ENCODE measurements around the gene EPHA3. TPM values are rescaled to one million over a fixed set of nuclear protein-coding genes. Genes with fewer than 3 reads are reported as not detected.

EPHA3 gene
- total and polyA plus RNA-seq, 2 experiments from 2014 or later: 4.8 to 9.2 TPM

- no peak for TF ChIP-seq CTCF (IDR thresholded peaks at IDR 0.05; ENCODE audit: low read depth, low read length)
- Histone ChIP-seq H3K4me3 (no peak overlapping the region), H3K27me3 (no peaks in the 10 kb centered on the region), H3K9me3 (ENCODE audit: low read depth) (no peaks in the 10 kb centered on the region), H3K4me1 (ENCODE audit: low read depth) (peaks cover 11% of the 10 kb centered on the region), H3K36me3 (no peaks in the 10 kb centered on the region), H3K27ac (no peak overlapping the region)
- peak in 1 of 2 donors; percentile 66 for DNase-seq (ENCODE audit: low read depth in 1 of 2, low spot score in 1 of 2)
Observed at GRCh38 chr3:89488800-89489580, 381.6 kb downstream of the EPHA3 start.

GRCh38 chr3:89490129-89490528, 382.7 kb downstream of the EPHA3 start:
- DNase-seq (ENCODE audit: low read depth in 1 of 2, low spot score in 1 of 2): no peak
- no peak overlapping the region for H3K4me3 ChIP-seq
- H3K27me3 ChIP-seq: no peaks in the 10 kb centered on the region
- no peaks in the 10 kb centered on the region for H3K9me3 ChIP-seq (ENCODE audit: low read depth)
- H3K27ac ChIP-seq: no peak overlapping the region
- no peak for TF ChIP-seq CTCF (IDR thresholded peaks at IDR 0.05; ENCODE audit: low read depth, low read length)
- no peaks in the 10 kb centered on the region for H3K36me3 ChIP-seq
- H3K4me1 ChIP-seq (ENCODE audit: low read depth): no peaks in the 10 kb centered on the region

- no peak for DNase-seq (ENCODE audit: low read depth in 1 of 2, low spot score in 1 of 2)
- Histone ChIP-seq H3K36me3 (no peaks in the 10 kb centered on the region), H3K4me1 (ENCODE audit: low read depth) (no peaks in the 10 kb centered on the region), H3K27me3 (no peaks in the 10 kb centered on the region), H3K27ac (no peak overlapping the region), H3K4me3 (no peak overlapping the region), H3K9me3 (ENCODE audit: low read depth) (no peaks in the 10 kb centered on the region)
- TF ChIP-seq CTCF (IDR thresholded peaks at IDR 0.05; ENCODE audit: low read depth, low read length): no peak
Observed at GRCh38 chr3:89494734-89495133, 387.3 kb downstream of the EPHA3 start.

- no peaks in the 10 kb centered on the region for H3K4me1 ChIP-seq (ENCODE audit: low read depth)
- no peak for TF ChIP-seq CTCF (IDR thresholded peaks at IDR 0.05; ENCODE audit: low read depth, low read length)
- H3K9me3 ChIP-seq (ENCODE audit: low read depth): no peaks in the 10 kb centered on the region
- no peak overlapping the region for H3K4me3 ChIP-seq
- no peaks in the 10 kb centered on the region for H3K27me3 ChIP-seq
- H3K27ac ChIP-seq: no peak overlapping the region
- no peak for DNase-seq (ENCODE audit: low read depth in 1 of 2, low spot score in 1 of 2)
- no peaks in the 10 kb centered on the region for H3K36me3 ChIP-seq
Observed at GRCh38 chr3:89503891-89504391, 396.5 kb downstream of the EPHA3 start.

GRCh38 chr3:89504432-89504831, 397.0 kb downstream of the EPHA3 start:
- no peak for TF ChIP-seq CTCF (IDR thresholded peaks at IDR 0.05; ENCODE audit: low read depth, low read length)
- no peaks in the 10 kb centered on the region for H3K36me3 ChIP-seq
- H3K27ac ChIP-seq: no peak overlapping the region
- H3K4me3 ChIP-seq: no peak overlapping the region
- H3K27me3 ChIP-seq: no peaks in the 10 kb centered on the region
- no peaks in the 10 kb centered on the region for H3K9me3 ChIP-seq (ENCODE audit: low read depth)
- H3K4me1 ChIP-seq (ENCODE audit: low read depth): no peaks in the 10 kb centered on the region
- DNase-seq (ENCODE audit: low read depth in 1 of 2, low spot score in 1 of 2): no peak

Data from cardiac muscle cell (in vitro differentiated cells and primary cell).